Measurements from ENCODE around the gene BRI3. TPM values are rescaled to one million over a fixed set of nuclear protein-coding genes. Genes with fewer than 3 reads are reported as not detected.

Gene BRI3
- total and polyA plus RNA-seq, 2 of the 13 experiments (the other 11 are each of a cell fraction or from before 2014, with no cell fraction given), result 54.0 to 103 TPM

GRCh38 chr7:98300595-98301372 is 19.3 kb downstream of the BRI3 start (continued):
- TF ChIP-seq ZSCAN5A (CRISPR knock-in tag; IDR thresholded peaks at IDR 0.05; ENCODE audit: borderline replicate concordance) (no peak), KLF6 (CRISPR knock-in tag; IDR thresholded peaks at IDR 0.05) (0 out of 2 replicates have a peak, but pooled peaks have one; percentile 27), ZKSCAN1 (IDR thresholded peaks at IDR 0.05; ENCODE audit: low read length) (no peak), STAG1 (CRISPR knock-in tag; IDR thresholded peaks at IDR 0.05) (no peak), MAFF (IDR thresholded peaks at IDR 0.05; ENCODE audit: low read depth, low read length) (no peak), KLF9 (CRISPR knock-in tag; IDR thresholded peaks at IDR 0.05; ENCODE audit: low read depth) (0 out of 2 replicates have a peak, but pooled peaks have one; percentile 38), NR3C1 (CRISPR knock-in tag; IDR thresholded peaks at IDR 0.05) (no peak), ZNF776 (CRISPR knock-in tag; IDR thresholded peaks at IDR 0.05) (no peak), HOXA5 (CRISPR knock-in tag; IDR thresholded peaks at IDR 0.05) (peak; percentile 65; the same call in 1 of the 2 replicates), ZGPAT (CRISPR knock-in tag; IDR thresholded peaks at IDR 0.05) (peak; percentile 84), MAX (IDR thresholded peaks at IDR 0.05) (peak; percentile 89)
- TF ChIP-seq, protein P1, sequence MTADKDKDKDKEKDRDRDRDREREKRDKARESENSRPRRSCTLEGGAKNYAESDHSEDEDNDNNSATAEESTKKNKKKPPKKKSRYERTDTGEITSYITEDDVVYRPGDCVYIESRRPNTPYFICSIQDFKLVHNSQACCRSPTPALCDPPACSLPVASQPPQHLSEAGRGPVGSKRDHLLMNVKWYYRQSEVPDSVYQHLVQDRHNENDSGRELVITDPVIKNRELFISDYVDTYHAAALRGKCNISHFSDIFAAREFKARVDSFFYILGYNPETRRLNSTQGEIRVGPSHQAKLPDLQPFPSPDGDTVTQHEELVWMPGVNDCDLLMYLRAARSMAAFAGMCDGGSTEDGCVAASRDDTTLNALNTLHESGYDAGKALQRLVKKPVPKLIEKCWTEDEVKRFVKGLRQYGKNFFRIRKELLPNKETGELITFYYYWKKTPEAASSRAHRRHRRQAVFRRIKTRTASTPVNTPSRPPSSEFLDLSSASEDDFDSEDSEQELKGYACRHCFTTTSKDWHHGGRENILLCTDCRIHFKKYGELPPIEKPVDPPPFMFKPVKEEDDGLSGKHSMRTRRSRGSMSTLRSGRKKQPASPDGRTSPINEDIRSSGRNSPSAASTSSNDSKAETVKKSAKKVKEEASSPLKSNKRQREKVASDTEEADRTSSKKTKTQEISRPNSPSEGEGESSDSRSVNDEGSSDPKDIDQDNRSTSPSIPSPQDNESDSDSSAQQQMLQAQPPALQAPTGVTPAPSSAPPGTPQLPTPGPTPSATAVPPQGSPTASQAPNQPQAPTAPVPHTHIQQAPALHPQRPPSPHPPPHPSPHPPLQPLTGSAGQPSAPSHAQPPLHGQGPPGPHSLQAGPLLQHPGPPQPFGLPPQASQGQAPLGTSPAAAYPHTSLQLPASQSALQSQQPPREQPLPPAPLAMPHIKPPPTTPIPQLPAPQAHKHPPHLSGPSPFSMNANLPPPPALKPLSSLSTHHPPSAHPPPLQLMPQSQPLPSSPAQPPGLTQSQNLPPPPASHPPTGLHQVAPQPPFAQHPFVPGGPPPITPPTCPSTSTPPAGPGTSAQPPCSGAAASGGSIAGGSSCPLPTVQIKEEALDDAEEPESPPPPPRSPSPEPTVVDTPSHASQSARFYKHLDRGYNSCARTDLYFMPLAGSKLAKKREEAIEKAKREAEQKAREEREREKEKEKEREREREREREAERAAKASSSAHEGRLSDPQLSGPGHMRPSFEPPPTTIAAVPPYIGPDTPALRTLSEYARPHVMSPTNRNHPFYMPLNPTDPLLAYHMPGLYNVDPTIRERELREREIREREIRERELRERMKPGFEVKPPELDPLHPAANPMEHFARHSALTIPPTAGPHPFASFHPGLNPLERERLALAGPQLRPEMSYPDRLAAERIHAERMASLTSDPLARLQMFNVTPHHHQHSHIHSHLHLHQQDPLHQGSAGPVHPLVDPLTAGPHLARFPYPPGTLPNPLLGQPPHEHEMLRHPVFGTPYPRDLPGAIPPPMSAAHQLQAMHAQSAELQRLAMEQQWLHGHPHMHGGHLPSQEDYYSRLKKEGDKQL (CRISPR knock-in tag; IDR thresholded peaks at IDR 0.05; ENCODE audit: low read depth), result peak; percentile 67; the same call in 1 of the 2 replicates
- TF ChIP-seq, protein P2, sequence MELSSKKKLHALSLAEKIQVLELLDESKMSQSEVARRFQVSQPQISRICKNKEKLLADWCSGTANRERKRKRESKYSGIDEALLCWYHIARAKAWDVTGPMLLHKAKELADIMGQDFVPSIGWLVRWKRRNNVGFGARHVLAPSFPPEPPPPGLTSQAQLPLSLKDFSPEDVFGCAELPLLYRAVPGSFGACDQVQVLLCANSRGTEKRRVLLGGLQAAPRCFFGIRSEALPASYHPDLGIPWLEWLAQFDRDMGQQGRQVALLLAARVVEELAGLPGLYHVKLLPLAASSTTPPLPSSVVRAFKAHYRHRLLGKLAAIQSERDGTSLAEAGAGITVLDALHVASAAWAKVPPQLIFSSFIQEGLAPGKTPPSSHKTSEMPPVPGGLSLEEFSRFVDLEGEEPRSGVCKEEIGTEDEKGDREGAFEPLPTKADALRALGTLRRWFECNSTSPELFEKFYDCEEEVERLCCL (CRISPR knock-in tag; IDR thresholded peaks at IDR 0.05; ENCODE audit: borderline replicate concordance), result no peak
- TF ChIP-seq, protein P3, sequence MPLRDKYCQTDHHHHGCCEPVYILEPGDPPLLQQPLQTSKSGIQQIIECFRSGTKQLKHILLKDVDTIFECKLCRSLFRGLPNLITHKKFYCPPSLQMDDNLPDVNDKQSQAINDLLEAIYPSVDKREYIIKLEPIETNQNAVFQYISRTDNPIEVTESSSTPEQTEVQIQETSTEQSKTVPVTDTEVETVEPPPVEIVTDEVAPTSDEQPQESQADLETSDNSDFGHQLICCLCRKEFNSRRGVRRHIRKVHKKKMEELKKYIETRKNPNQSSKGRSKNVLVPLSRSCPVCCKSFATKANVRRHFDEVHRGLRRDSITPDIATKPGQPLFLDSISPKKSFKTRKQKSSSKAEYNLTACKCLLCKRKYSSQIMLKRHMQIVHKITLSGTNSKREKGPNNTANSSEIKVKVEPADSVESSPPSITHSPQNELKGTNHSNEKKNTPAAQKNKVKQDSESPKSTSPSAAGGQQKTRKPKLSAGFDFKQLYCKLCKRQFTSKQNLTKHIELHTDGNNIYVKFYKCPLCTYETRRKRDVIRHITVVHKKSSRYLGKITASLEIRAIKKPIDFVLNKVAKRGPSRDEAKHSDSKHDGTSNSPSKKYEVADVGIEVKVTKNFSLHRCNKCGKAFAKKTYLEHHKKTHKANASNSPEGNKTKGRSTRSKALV (CRISPR knock-in tag; IDR thresholded peaks at IDR 0.05), result no peak
- TF ChIP-seq, protein P4, sequence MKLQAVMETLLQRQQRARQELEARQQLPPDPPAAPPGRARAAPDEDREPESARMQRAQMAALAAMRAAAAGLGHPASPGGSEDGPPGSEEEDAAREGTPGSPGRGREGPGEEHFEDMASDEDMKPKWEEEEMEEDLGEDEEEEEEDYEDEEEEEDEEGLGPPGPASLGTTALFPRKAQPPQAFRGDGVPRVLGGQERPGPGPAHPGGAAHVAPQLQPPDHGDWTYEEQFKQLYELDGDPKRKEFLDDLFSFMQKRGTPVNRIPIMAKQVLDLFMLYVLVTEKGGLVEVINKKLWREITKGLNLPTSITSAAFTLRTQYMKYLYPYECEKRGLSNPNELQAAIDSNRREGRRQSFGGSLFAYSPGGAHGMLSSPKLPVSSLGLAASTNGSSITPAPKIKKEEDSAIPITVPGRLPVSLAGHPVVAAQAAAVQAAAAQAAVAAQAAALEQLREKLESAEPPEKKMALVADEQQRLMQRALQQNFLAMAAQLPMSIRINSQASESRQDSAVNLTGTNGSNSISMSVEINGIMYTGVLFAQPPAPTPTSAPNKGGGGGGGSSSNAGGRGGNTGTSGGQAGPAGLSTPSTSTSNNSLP (IDR thresholded peaks at IDR 0.05; ENCODE audit: low read depth, low read length), result peak; percentile 35; the same call in 1 of the 2 replicates
